Stimulated activated CD4-positive, alpha-beta T cell treated with anti-CD3 and anti-CD28 coated beads, Interleukin-12 subunit alpha, Interleukin-12 subunit beta, amount 100 ng/mL, for 4 hours (primary cell): ENCODE data around the gene ECHDC3.
"Not testable (repeated sequence)": the region's sequence is repeated elsewhere in the genome, so short reads cannot be mapped to it uniquely, and the experiment has no call there.

Source experiments
- DNase-seq: peaks from one replicate; pipeline ENCODE4 v3.0.0-alpha.2; 2020

The ECHDC3 gene

DNA sequence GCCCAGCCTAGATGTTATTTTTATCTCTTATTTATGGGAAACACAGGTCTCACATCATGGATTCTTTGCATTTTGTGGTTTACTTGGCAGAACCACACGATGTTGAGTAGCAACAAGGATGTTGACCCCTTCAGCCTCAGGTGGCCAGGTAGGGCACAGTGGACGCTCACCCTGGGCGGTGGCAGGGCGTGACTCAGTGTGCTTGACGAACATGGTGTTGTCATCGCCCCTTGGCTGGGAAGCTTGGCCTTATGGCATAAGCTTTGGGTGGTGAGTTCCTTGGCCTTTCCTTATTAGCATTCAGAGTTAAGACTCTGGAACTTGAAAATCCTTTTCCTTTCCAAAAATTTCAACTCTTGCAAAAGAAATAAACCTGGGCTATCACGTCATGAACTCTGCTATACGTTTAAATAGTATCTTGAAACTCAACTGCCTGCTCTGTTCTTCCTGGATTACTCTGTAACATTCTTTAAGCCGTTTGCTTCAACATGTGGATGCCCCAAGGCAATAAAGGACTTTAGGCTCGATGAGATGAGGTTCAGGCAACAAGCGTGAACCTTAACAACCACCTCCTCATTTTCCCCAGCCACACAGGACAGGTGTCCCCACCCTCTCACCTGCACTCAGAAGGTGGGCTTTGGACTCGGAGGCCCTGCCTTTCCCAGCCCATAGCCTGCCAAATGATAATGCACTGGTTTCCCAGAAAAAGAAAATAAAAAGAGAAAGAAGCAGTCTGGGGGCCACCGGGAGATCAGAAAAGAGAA, 22.5 kb upstream of the ECHDC3 start:
- no peak for DNase-seq

DNA sequence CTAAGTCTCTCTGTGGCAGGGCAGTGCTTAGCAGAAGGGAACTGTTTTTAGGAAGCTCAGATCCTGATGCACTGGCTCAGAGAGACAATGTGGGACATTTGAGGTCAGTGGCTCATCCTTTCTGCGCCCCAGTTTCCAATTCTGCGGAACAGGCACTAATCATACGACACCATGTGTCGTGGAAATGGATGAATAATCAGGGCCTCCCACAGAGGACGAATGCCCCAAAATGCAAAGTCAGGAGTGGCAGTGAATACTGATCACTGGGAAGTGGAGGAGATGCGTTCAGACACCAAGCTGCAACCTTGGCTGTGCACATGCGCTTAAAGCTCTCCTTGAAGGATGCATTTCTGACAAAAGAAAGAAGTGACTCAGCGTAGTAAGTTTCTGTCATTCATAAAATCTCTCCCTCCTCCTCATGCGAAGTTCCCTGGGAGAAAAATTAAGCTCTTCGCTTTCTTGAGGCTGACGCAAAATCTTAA, 21.9 kb upstream of the ECHDC3 start:
- no peak for DNase-seq

- DNase-seq = no peak
Observed at GRCh38 chr10:11721806-11722205, 20.4 kb upstream of the ECHDC3 start.

- DNase-seq = no peak
Observed at GRCh38 chr10:11723359-11723758, 18.8 kb upstream of the ECHDC3 start.

GRCh38 chr10:11724938-11725776, 17.0 kb upstream of the ECHDC3 start:
- DNase-seq = no peak

- no peak for DNase-seq
Observed at GRCh38 chr10:11725912-11726311, 16.3 kb upstream of the ECHDC3 start.

- no peak for DNase-seq
Observed at GRCh38 chr10:11727563-11727962, 14.6 kb upstream of the ECHDC3 start.

GRCh38 chr10:11728353-11728752, 13.8 kb upstream of the ECHDC3 start:
- DNase-seq = no peak

DNA sequence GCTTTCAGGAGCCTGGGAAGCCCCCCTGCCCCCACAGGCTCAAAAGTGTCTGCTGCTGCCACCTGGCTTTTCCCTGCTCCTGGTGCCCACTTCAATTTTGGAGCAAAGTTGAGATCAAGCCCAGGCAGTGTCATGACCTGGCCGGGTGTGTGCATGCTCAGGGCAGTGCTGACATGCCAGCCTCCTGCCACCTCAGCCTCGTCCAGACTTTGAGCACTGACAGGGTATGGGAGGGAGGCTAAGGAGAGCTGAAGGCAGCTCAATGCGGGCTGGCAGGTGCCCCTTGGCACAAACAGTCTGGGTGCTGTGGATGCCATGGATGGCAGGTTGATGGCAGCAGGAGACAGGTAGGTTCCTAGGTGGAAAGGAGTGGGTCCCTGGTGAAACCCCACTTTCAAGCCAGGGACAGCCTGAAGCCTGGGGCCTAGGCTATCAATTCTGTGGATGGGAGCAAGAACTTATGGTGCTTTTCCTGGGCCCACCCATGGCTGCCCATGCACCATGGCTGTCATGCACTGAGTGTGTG, 12.3 kb upstream of the ECHDC3 start:
- no peak for DNase-seq

DNA sequence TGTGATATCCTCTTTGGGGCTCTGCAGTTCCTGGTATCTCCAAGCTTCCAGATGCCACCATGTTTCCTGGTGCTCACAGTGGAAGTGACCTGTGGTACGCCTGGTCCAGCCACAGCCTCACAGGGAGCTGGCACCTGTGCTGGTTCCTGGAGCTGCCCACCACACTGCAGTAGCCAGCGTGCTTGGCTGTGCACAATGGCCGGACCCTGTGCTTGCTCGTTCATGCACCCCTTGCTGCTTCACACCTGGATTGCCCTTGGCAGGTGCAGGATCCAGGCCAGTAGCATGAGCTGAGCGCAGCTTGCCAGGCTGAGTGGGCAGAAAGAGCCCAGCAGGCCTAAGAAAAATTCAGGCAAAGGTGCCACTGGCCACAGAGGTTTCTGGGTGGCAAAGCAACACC, 11.4 kb upstream of the ECHDC3 start:
- no peak for DNase-seq

- not testable (repeated sequence) for DNase-seq
Observed at GRCh38 chr10:11736767-11737166, 5.4 kb upstream of the ECHDC3 start.

DNA sequence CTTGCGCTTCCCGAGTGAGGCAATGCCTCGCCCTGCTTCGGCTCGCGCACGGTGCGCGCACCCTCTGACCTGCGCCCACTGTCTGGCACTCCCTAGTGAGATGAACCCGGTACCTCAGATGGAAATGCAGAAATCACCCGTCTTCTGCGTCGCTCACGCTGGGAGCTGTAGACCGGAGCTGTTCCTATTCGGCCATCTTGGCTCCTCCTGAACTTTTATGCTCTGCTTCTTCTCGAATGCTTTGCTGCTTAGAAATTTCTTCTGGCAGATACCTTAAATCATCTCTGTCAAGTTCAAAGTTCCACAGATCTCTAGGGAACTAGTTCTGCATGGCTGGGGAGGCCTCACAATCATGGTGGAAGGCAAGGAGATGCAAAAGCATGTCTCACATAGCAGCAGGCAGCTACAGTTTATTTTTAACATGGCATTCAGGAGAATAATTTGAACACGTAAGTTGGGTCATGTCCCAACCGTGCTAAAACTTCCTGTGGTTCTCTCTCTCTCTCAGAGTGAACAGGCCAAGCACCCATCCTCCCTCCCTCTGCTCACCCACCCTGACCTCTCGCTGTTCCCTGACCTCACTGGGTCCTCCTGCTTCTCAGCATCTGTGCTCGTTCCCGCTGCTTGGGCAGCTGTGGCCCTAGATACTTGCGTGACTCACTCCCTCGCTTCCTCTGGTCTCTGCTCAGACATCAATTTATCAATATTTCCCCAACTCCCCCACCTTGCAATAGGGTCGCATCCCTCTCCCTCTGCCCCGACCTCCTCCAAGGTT, 4.7 kb upstream of the ECHDC3 start:
- not testable (repeated sequence) for DNase-seq

DNA sequence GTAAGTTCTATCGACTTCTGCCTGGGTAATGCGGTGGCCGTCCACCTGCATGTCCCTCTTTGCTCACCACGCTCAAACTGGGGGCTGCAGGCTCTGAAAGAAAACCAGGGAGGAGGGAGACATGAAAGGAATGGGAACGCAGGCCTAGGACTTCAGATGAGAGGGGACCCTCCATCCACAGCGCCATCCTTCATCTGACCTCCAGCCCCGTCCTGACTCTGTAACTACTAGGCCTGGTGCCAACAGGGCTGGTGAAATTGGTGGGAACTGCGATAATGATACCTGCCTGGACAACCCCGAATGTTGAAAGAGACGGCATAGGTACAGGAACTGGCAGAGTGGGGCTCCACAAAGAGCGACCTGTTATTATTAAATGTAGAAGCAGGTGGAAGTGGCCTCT, 1.3 kb upstream of the ECHDC3 start:
- no peak for DNase-seq

DNA sequence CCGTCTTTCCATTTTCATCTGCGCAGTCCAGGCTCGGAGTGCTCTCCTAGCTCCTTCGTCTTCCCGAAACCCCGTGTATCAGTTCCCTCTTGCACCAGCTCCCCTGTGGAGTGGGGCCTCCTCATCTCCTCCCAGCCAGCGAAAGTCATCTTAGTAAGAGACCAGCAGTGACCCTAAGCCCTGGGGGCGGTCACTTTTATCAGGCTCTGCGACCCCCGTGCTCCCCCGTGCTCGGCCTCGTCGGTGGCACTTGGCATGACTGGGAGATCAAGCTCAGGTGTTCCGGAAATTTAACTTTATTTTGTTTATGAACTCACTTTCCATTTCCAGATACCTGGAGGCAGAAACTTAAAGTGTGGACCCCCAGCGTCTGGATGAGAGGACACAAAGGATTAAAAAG, 574 bp upstream of the ECHDC3 start:
- DNase-seq = no peak

DNA sequence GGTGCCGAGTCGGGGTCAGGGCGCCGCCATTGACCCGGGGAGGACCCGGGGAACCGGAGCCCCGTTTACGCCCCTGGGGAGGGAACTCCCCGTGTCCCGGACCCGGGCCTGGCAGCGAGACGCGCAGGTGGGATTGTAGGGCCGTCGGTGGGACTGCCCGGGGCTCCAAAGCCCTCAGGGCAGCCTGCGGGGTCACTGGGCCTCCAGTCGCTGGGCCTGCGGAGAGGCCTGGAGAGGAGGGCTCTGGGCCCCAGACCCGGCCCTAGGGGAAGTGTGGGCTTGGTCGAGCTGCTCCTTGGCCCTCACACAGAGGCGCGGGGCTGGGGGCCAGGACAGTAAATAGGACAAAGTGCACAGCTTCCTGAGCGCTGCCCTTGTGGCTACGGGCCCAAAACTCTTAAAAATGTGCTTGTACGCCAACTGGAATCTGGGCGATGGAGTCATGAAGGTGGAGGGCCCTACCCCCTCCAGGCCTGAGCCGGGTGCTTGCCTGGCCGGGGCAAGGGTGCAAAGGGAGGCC, 657 bp downstream of the ECHDC3 start:
- DNase-seq = no peak

- no peak for DNase-seq
Observed at GRCh38 chr10:11743461-11744338, 1.5 kb downstream of the ECHDC3 start.

- DNase-seq = no peak
Observed at GRCh38 chr10:11745045-11745444, 2.9 kb downstream of the ECHDC3 start.

- DNase-seq = no peak
Observed at GRCh38 chr10:11746883-11747539, 4.8 kb downstream of the ECHDC3 start.

GRCh38 chr10:11748866-11749265, 6.7 kb downstream of the ECHDC3 start:
- no peak for DNase-seq

GRCh38 chr10:11750420-11750819, 8.2 kb downstream of the ECHDC3 start:
- no peak for DNase-seq

- no peak for DNase-seq
Observed at GRCh38 chr10:11754173-11754572, 12.0 kb downstream of the ECHDC3 start.
